ENCODE results near the gene SELPLG. TPM values are rescaled to one million over a fixed set of nuclear protein-coding genes. Genes with fewer than 3 reads are reported as not detected.
"Not testable (repeated sequence)": the region's sequence is repeated elsewhere in the genome, so short reads cannot be mapped to it uniquely, and the experiment has no call there.

SELPLG gene
- total RNA-seq, 1 donor from 2014 or later: 4.1 TPM

DNA sequence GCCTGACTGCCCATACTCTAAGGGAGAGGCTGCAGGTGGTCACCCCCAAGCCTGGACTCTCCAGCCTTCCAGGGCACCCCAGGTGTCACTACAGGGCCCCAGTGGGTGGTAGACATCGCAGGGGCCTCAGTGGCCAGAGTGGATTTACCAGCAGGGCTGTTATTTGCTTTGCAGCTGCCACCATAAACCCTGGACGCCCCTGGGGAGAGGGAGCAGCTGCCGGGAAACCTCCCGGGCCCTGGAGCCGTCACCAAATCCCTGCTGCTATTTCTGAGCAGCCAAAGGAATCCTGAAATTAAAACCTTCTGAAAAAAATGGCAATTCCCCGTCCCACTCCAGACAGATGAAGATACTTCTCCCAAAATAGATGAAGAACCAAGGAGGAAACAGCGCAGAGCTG lies 49.7 kb downstream of the SELPLG start:
- intact Hi-C loops (cut with micrococcal nuclease): no loop called here
- DNase-seq (no peak), ATAC-seq (no peak)

DNA sequence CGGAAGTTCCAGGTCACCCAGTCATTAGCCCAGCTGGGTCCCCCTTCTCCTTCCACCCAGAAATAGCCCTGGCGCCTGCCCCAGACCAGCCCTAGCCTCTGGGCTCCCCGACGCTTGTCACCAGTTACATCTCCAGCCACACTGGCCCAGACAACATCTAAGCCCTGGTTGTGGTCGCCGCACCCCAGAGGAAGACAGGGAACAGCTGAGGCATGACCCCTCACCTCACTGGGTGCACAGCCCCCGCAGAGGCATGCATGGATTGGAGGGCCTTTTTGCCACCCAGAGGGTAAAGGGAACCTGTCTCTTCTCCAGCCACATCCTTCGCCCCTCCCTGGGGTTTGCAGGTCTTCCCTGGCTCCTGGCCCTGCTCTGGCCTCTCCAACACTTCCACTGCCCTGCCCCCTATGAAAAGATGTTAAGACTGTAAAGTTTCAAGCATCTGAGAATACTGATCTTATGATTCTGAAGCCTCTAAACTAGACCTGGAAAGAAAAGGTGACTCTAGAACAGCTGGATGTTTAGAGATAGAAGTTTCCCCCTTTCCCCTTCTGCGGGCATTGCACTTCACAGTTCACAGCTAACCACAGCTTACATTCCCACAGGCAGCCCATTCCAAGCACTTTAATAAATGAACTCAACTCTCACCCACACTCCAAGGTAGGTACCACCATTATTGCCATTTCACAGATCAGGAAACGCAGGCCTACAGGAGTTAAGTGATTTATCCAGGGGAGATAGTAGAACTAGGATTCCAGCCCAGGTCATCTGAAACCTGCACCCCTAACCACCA lies 50.5 kb downstream of the SELPLG start:
- ATAC-seq: no peak
- no peak for DNase-seq
- intact Hi-C loops (cut with micrococcal nuclease): no loop called here

DNA sequence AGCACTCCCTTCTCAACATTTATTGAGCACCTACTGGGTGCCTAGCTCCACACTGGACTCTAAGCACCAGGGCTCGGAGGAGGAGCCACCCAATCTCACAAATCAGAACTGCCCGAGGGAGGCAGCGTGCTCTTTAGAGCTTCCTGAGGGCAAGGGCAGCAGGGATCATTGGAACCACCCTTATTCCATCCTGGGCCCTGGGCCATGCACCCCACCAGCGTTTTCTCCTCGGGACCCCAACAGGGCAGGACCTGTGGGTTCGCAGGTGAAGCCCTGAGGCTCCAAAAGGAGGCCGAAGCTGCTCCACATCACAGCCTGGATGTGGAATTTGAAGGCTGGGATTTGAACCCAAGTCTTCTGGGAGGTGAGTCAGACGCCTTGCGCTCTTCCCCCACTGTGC lies 51.2 kb downstream of the SELPLG start:
- intact Hi-C loops (cut with micrococcal nuclease): no loop called here
- no peak for ATAC-seq
- no peak for DNase-seq

DNA sequence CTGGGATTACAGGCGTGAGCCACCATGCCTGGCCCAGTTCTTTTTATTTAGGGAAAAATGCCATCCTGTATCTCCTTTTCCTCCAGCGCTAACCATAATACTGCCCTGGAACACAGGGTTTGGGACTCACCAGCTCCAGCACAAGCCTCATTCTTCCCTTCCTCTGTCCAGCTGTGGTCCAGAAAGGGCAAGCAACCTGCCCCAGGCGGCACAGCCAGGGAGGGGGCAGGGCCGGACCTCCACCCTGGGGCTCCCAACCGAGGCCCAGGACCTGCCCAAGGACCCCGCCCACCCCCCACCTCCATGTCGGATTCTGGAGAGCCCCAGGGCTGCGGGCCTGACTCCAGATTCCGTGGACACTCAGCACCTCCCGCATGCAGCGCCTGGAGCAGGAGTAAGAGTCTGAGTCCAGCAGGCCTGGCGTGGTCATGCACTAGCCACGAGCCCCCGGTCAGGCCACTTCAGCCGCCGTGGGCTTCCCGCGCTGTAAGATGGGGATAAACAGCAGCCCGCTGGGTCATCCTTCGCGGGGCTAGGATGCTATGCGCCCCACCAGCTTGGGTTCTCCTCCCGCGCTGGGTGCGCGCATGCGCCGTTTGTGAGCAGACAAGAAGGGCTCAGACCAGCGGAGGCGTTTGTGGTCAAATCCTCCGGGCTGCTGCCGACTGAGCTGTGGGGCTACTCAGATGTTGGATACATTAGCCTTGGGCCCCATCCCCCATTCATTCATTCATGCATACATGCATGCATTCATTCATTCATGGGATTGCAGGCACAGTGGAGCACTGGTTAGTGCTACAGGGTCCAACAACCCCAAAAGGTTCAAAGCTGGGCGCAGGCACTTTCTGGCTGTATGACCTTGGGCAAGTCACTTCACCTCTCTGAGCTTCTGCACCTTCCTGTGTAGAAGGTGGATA lies 52.1 kb downstream of the SELPLG start:
- intact Hi-C loops (cut with micrococcal nuclease): no loop called here
- no peak for ATAC-seq

DNA sequence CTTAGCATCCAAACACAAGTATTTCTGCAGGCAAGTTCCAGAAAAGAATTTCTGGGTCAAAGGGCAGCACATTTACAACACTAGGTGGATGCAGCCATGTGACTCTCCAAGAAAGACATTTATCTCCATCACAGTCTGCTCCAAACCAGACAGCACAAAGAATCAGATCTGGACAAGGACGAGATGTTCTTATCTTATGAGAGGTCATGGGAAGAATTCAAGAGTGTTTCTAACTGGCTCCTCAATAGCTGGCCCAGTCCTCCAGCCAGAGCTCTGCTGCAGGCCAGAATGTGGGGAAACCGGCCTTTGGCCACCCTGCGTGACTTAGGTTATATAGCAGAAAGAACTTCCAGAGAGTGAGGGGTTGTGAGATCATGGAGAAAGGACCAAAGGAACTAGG lies 53.2 kb downstream of the SELPLG start:
- intact Hi-C loops (cut with micrococcal nuclease): no loop called here
- ATAC-seq (peak; percentile 39), DNase-seq (no peak)

More for the DNA sequence above, 52.1 kb downstream of the SELPLG start:
- DNase-seq: no peak

DNA sequence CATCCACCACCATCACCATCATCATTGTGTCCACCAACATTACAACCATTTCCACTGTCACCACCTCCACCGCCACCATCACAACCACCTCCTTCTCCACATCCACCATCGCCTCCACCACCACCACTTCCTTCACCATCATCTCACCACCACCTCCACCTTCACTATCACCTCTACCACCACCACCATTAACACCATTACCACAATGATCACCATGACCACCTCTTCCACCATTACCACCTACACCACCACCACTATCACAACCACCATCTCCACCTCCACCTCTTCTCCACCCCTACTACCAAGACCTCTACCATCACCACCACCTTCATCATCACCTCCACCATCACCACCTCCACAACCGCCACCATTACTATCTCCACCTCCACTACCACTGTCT lies 54.9 kb downstream of the SELPLG start:
- DNase-seq (no peak), ATAC-seq (no peak)
- intact Hi-C loops (cut with micrococcal nuclease): no loop called here

DNA sequence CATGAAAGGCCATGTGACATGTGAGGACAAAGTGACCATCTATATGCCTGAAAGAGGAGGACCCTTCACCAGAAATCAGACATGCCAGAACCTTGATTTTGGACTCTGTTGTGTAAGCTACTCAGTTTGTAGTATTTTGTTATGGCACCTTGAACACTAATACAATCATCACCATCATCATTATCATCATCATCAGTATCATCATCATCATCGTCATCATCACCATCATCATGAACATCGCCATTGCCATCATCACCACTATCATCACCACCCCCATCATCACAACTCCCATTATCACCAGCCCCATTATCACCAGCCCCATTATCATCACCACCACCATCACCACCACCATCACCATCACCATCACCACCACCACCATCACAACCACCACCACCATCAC lies 55.4 kb downstream of the SELPLG start:
- ATAC-seq: no peak
- DNase-seq: no peak
- intact Hi-C loops (cut with micrococcal nuclease): no loop called here

DNA sequence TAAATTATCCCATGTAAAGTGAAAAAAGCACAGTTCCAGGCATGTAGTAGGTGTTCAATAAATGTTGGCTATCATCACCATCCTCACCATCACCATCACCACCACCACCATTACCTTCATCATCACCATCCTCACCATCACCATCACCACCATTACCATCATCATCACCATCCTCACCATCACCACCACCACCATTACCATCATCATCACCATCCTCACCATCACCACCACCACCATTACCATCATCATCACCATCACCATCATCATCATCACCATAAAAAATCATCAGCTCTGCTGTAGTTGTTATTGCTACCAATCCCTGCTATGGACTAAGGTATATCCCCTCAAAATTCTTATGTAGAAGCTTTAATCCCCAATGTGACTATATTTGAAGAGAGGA lies 56.2 kb downstream of the SELPLG start:
- intact Hi-C loops (cut with micrococcal nuclease): no loop called here
- DNase-seq (no peak), ATAC-seq (no peak)

DNA sequence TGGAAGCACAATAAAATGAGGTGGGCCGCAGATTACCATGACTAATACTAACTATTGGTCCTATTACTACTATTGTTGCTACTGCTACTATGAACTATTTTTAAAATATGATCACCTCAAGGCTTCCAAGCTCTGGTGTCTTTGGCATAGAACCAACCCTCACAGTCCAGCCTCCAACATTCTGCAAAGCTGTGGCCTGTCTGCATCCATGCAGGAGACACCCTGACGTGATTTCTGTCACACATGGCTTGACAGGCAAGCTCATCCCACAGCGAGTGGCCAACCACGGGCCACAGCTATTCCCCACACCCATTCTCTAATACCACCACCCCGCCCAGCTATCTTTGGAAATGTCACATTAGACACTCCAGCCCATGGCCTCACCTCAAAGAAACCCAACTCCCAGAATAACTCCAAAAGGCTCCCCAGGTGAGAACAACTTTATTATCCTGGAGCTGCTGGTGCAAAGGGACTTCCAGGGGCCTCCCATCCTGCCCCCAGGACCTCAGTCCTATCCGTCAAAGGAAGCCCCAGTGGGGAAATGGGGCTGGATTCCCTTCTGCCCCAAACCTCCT lies 56.9 kb downstream of the SELPLG start:
- DNase-seq (no peak), ATAC-seq (peak; percentile 62)

DNA sequence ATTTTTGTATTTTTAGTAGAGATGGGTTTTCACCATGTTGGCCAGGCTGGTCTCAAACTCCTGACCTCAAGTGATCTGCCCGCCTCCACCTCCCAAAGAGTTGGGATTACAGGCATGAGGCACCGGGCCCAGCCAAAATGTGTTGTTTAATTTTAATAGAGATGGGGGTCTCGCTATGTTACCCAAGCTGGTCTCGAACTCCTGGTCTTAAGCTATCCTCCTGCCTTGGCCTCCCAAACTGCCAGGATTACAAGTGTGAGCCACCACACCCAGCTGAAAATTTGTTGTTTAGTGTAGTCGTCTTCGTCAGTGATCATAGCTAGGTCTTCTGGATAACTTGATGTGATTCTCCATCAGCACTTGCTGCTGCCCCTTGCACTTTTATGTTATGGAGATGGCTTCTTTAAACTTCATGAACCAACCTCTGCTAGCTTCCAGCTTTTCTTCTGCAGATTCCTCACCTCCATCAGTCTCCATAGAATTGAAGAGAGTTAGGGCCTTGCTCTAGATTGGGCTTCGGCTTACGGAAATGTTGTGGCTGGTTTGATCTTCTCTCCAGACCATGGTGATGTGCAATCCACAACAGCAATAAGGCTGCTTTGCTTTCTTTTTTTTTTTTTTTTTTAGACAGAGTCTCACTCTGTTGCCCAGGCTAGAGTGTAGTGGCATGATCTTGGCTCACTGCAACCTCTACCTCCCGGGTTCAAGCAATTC lies 58.3 kb downstream of the SELPLG start:
- intact Hi-C loops (cut with micrococcal nuclease): no loop called here
- ATAC-seq (no peak), DNase-seq (no peak)

More for the DNA sequence above, 56.9 kb downstream of the SELPLG start:
- intact Hi-C loops (cut with micrococcal nuclease): no loop called here

DNA sequence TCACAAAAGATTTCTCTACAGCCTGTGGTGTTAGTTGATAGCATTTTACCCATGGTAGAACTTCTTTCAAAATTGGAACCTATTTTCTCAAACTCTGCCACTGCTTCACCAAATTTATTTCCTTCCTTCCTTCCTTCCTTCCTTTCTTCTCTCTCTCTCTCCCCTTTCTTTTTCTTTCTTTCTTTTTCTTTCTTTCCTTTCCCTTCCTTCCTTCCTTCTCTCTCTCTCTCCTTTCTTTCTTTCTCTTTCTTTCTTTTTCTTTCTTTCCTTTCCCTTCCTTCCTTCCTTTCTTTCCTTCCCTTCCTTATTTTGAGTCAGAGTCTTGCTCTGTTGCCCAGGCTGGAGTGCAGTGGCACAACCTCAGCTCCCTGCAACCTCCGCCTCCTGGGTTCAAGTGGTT lies 59.4 kb downstream of the SELPLG start:
- ATAC-seq; intact Hi-C loops (cut with micrococcal nuclease); DNase-seq: not testable (repeated sequence)

DNA sequence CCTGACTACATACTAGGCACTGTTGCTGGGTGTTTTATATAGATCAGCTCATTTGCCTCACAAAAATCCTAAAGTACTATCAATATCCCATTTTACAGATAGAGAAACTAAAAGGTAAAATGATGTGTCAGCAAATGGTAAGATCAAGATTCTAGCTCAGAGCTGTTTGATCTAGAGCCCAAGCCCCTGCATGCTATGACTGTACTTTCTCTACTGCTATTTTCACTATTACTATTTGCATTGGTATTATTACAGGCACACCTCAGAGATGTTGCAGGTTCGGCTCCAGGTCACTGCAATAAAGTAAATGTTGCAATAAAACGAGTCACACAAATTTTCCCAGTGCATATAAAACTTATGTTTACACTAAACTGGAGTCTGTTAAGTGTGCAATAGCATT lies 60.4 kb downstream of the SELPLG start:
- DNase-seq (no peak), ATAC-seq (no peak)
- intact Hi-C loops (cut with micrococcal nuclease): no loop called here

DNA sequence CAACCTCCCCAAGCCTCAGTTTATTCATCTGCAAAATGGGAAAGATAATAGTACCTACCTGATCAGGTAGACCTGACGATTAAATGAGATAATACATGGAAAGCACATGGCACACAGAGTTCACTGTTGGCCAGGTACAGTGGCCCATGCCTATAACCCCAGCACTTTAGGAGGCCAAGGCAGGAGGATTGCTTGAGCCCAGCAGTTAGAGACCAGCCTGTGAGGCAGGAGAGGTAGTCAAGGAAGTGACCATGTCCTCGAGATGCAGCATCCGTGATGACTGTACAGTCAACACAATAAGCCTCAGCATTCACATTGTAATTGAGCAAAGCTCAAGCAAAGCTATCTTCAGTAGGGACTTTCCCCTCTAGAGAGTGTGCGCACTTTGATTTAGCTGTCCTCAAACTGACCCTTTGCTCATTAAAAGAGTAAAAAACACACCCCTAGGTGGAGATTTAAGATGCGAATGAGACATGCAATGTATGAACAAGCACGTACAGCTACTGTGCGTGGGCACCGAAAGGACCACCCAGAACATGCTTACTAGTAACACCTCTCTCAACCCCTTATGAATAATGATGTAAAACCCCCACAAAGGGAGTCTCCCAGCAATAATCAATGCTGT lies 61.4 kb downstream of the SELPLG start:
- intact Hi-C loops (cut with micrococcal nuclease): no loop called here
- ATAC-seq (no peak), DNase-seq (no peak)

Small RNAs within 50 kb of the gene (microRNA-seq; reads per million reads assigned to microRNA genes)
- not detected for gene MIR4496 (ENCODE audit: borderline number of aligned reads)

Other genes starting within 250 kb of the SELPLG start
- gene FICD, start 118.6 kb downstream of the SELPLG start, total RNA-seq: 3.2 TPM
- 24.7 TPM for gene SART3, start 72.7 kb downstream of the SELPLG start, total RNA-seq
- 468 TPM for gene ISCU, start 71.3 kb downstream of the SELPLG start, total RNA-seq
- gene TMEM119, start 35.8 kb downstream of the SELPLG start, total RNA-seq: 1.4 TPM
- 68.0 TPM for gene CORO1C, start 97.6 kb upstream of the SELPLG start, total RNA-seq
- 31.2 TPM for gene SSH1, start 223.7 kb upstream of the SELPLG start, total RNA-seq
- gene DAO, start 246.2 kb upstream of the SELPLG start, total RNA-seq: not detected